ENCODE data around the gene ACTA1. TPM values are rescaled to one million over a fixed set of nuclear protein-coding genes. Genes with fewer than 3 reads are reported as not detected.

ACTA1 gene
- total and polyA plus RNA-seq, 2 of the 13 experiments (the other 11 are each of a cell fraction or from before 2014, with no cell fraction given), result 1.4 to 5.2 TPM

GRCh38 chr1:229430761-229431283 lies 3.1 kb downstream of the ACTA1 start (continued):
- TF ChIP-seq, protein P1, sequence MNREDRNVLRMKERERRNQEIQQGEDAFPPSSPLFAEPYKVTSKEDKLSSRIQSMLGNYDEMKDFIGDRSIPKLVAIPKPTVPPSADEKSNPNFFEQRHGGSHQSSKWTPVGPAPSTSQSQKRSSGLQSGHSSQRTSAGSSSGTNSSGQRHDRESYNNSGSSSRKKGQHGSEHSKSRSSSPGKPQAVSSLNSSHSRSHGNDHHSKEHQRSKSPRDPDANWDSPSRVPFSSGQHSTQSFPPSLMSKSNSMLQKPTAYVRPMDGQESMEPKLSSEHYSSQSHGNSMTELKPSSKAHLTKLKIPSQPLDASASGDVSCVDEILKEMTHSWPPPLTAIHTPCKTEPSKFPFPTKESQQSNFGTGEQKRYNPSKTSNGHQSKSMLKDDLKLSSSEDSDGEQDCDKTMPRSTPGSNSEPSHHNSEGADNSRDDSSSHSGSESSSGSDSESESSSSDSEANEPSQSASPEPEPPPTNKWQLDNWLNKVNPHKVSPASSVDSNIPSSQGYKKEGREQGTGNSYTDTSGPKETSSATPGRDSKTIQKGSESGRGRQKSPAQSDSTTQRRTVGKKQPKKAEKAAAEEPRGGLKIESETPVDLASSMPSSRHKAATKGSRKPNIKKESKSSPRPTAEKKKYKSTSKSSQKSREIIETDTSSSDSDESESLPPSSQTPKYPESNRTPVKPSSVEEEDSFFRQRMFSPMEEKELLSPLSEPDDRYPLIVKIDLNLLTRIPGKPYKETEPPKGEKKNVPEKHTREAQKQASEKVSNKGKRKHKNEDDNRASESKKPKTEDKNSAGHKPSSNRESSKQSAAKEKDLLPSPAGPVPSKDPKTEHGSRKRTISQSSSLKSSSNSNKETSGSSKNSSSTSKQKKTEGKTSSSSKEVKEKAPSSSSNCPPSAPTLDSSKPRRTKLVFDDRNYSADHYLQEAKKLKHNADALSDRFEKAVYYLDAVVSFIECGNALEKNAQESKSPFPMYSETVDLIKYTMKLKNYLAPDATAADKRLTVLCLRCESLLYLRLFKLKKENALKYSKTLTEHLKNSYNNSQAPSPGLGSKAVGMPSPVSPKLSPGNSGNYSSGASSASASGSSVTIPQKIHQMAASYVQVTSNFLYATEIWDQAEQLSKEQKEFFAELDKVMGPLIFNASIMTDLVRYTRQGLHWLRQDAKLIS (CRISPR knock-in tag; IDR thresholded peaks at IDR 0.05), result no peak
- no peak for TF ChIP-seq ZMYM4 (CRISPR knock-in tag; IDR thresholded peaks at IDR 0.05)
- peak; percentile 69; the same call in 1 of the 2 replicates for TF ChIP-seq ZNF792 (CRISPR knock-in tag; IDR thresholded peaks at IDR 0.05)
- peak; percentile 25 for TF ChIP-seq XRCC5 (optimal IDR thresholded peaks at IDR 0.05; ENCODE audit: low read length)
- TF ChIP-seq BORCS8-MEF2B (CRISPR knock-in tag; IDR thresholded peaks at IDR 0.05), result peak; percentile 63; the same call in 1 of the 2 replicates
- no peak for TF ChIP-seq MEIS1 (CRISPR knock-in tag; IDR thresholded peaks at IDR 0.05; ENCODE audit: borderline replicate concordance)
- TF ChIP-seq, protein P2, sequence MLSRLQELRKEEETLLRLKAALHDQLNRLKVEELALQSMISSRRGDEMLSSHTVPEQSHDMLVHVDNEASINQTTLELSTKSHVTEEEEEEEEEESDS (CRISPR knock-in tag; IDR thresholded peaks at IDR 0.05; ENCODE audit: borderline replicate concordance), result no peak
- no peak for TF ChIP-seq ZNF891 (CRISPR knock-in tag; IDR thresholded peaks at IDR 0.05)
- no peak for TF ChIP-seq ZNF724P (CRISPR knock-in tag; IDR thresholded peaks at IDR 0.05; ENCODE audit: borderline replicate concordance)
- TF ChIP-seq, protein P3, sequence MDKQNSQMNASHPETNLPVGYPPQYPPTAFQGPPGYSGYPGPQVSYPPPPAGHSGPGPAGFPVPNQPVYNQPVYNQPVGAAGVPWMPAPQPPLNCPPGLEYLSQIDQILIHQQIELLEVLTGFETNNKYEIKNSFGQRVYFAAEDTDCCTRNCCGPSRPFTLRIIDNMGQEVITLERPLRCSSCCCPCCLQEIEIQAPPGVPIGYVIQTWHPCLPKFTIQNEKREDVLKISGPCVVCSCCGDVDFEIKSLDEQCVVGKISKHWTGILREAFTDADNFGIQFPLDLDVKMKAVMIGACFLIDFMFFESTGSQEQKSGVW (CRISPR knock-in tag; IDR thresholded peaks at IDR 0.05; ENCODE audit: borderline replicate concordance), result no peak
- no peak for TF ChIP-seq RNF219 (CRISPR knock-in tag; IDR thresholded peaks at IDR 0.05)
- no peak for TF ChIP-seq AGO1 (IDR thresholded peaks at IDR 0.05; ENCODE audit: low read depth, low read length, poor library complexity, severe bottlenecking)
- TF ChIP-seq NKX3-1 (CRISPR knock-in tag; IDR thresholded peaks at IDR 0.05), result 0 out of 2 replicates have a peak, but pooled peaks have one; percentile 31
- no peak for TF ChIP-seq ZNF597 (CRISPR knock-in tag; IDR thresholded peaks at IDR 0.05)
- TF ChIP-seq, protein P4, sequence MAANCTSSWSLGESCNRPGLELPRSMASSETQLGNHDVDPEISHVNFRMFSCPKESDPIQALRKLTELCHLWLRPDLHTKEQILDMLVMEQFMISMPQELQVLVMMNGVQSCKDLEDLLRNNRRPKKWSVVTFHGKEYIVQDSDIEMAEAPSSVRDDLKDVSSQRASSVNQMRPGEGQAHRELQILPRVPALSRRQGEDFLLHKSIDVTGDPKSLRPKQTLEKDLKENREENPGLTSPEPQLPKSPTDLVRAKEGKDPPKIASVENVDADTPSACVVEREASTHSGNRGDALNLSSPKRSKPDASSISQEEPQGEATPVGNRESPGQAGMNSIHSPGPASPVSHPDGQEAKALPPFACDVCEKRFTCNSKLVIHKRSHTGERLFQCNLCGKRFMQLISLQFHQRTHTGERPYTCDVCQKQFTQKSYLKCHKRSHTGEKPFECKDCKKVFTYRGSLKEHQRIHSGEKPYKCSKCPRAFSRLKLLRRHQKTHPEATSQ (CRISPR knock-in tag; IDR thresholded peaks at IDR 0.05; ENCODE audit: borderline replicate concordance), result no peak
- TF ChIP-seq STAG1 (CRISPR knock-in tag; IDR thresholded peaks at IDR 0.05), result 0 out of 2 replicates have a peak, but pooled peaks have one; percentile 12
- TF ChIP-seq SRSF9 (IDR thresholded peaks at IDR 0.05; ENCODE audit: borderline replicate concordance, insufficient read depth, low read depth, low read length, poor library complexity, severe bottlenecking), result no peak
- no peak for TF ChIP-seq PTBP1 (IDR thresholded peaks at IDR 0.05; ENCODE audit: low read depth, low read length, poor library complexity, severe bottlenecking)
- no peak for TF ChIP-seq HNF4G (IDR thresholded peaks at IDR 0.05; ENCODE audit: borderline replicate concordance, low read depth, low read length)
- TF ChIP-seq HNF4G (CRISPR knock-in tag; IDR thresholded peaks at IDR 0.05; ENCODE audit: borderline replicate concordance, low read depth), result no peak
